ENCODE data around the gene TDP1.
"Not testable (repeated sequence)": the region's sequence is repeated elsewhere in the genome, so short reads cannot be mapped to it uniquely, and the experiment has no call there.

TDP1 gene

GRCh38 chr14:90017371-90017770 is 61.6 kb downstream of the TDP1 start:
- H3K4me3 ChIP-seq (ENCODE audit: low read depth, low read length), result no peak overlapping the region
- no peak for TF ChIP-seq CTCF (IDR thresholded peaks at IDR 0.05; ENCODE audit: low read depth, low read length, missing control alignments)
- in situ Hi-C loops (cut with HindIII; ENCODE audit: low sequenced_read_pairs), result no loop called here
- DNase-seq (ENCODE audit: low read depth), result no peak

GRCh38 chr14:90019824-90020523 is 64.2 kb downstream of the TDP1 start:
- no peak overlapping the region for H3K4me3 ChIP-seq (ENCODE audit: low read depth, low read length)
- no peak for TF ChIP-seq CTCF (IDR thresholded peaks at IDR 0.05; ENCODE audit: low read depth, low read length, missing control alignments)
- in situ Hi-C loops (cut with HindIII; ENCODE audit: low sequenced_read_pairs), result no loop called here
- no peak for DNase-seq (ENCODE audit: low read depth)

GRCh38 chr14:90023176-90023896 is 67.6 kb downstream of the TDP1 start:
- no peak overlapping the region for H3K4me3 ChIP-seq (ENCODE audit: low read depth, low read length)
- no peak for DNase-seq (ENCODE audit: low read depth)
- in situ Hi-C loops (cut with HindIII; ENCODE audit: low sequenced_read_pairs), result no loop called here
- no peak for TF ChIP-seq CTCF (IDR thresholded peaks at IDR 0.05; ENCODE audit: low read depth, low read length, missing control alignments)

- DNase-seq (ENCODE audit: low read depth), result no peak
- no peak for TF ChIP-seq CTCF (IDR thresholded peaks at IDR 0.05; ENCODE audit: low read depth, low read length, missing control alignments)
- no peak overlapping the region for H3K4me3 ChIP-seq (ENCODE audit: low read depth, low read length)
- in situ Hi-C loops (cut with HindIII; ENCODE audit: low sequenced_read_pairs), result no loop called here
Observed at GRCh38 chr14:90024910-90025309, 69.2 kb downstream of the TDP1 start.

- H3K4me3 ChIP-seq (ENCODE audit: low read depth, low read length); DNase-seq (ENCODE audit: low read depth); in situ Hi-C loops (cut with HindIII; ENCODE audit: low sequenced_read_pairs): not testable (repeated sequence)
Observed at GRCh38 chr14:90026608-90027007, 70.9 kb downstream of the TDP1 start.

- no peak for DNase-seq (ENCODE audit: low read depth)
- in situ Hi-C loops (cut with HindIII; ENCODE audit: low sequenced_read_pairs), result no loop called here
- H3K4me3 ChIP-seq (ENCODE audit: low read depth, low read length), result no peak overlapping the region
- TF ChIP-seq CTCF (IDR thresholded peaks at IDR 0.05; ENCODE audit: low read depth, low read length, missing control alignments), result no peak
Observed at GRCh38 chr14:90027842-90028241, 72.1 kb downstream of the TDP1 start.

- in situ Hi-C loops (cut with HindIII; ENCODE audit: low sequenced_read_pairs), result no loop called here
- no peak for DNase-seq (ENCODE audit: low read depth)
- H3K4me3 ChIP-seq (ENCODE audit: low read depth, low read length), result no peak overlapping the region
- no peak for TF ChIP-seq CTCF (IDR thresholded peaks at IDR 0.05; ENCODE audit: low read depth, low read length, missing control alignments)
Observed at GRCh38 chr14:90034156-90034555, 78.4 kb downstream of the TDP1 start.

Data from astrocyte of the cerebellum (primary cell).